OCI-LY7 (cell line): ENCODE data around the gene CDK5. TPM values are rescaled to one million over a fixed set of nuclear protein-coding genes. Genes with fewer than 3 reads are reported as not detected.

Experiments
- BruUV-seq: library from RNA; stranded (reverse); fragments of 400-500 nt; replicated peaks from 2 replicates; lab custom pipeline; 2021; lab: Mats Ljungman, UMichigan
- CTCF ChIA-PET: fragments of 300-600 bp; sonication (Branson Sonifier 250); formaldehyde crosslinking; loops from one replicate; lab custom pipeline; 2022; ENCODE audit warnings: antibody characterized with exemption; ENCODE audit not compliant: unreplicated experiment; lab: Charles Lee
- POLR2A ChIA-PET: fragments of 300-600 bp; sonication (Branson Sonifier 250); formaldehyde crosslinking; loops from one replicate; lab custom pipeline; 2022; ENCODE audit warnings: antibody characterized with exemption; lab: Charles Lee
- DNase-seq: peaks from one replicate; pipeline ENCODE4 v3.0.0-alpha.2; 2015; ENCODE audit warnings: low spot score
- H2AFZ ChIP-seq: fragments of 200-600 bp; sonication (generic), shearing (Covaris generic); 2 replicates; pipeline ENCODE4 v1.6.1; 2014; ENCODE audit warnings: mild to moderate bottlenecking, antibody characterized with exemption, low read length, moderate library complexity
- H3K27ac ChIP-seq: fragments of 200-600 bp; sonication (generic); 2 replicates; pipeline ENCODE4 v1.5.1; 2014; ENCODE audit warnings: mixed run types, low read depth, mild to moderate bottlenecking, moderate library complexity, low read length, inconsistent platforms; ENCODE audit not compliant: poor library complexity, severe bottlenecking
- H3K36me3 ChIP-seq: fragments of 200-600 bp; sonication (generic); 2 replicates; pipeline ENCODE4 v1.6.1; 2014; ENCODE audit warnings: mild to moderate bottlenecking, antibody characterized with exemption, low read length, moderate library complexity, mixed read lengths; ENCODE audit not compliant: insufficient read depth
- H3K4me1 ChIP-seq: fragments of 200-600 bp; sonication (generic); 2 replicates; pipeline ENCODE4 v1.5.1; 2014; ENCODE audit warnings: mild to moderate bottlenecking, low read length; ENCODE audit not compliant: insufficient read depth, poor library complexity, severe bottlenecking
- H3K4me2 ChIP-seq: fragments of 200-600 bp; sonication (generic); 2 replicates; pipeline ENCODE4 v1.6.1; 2014; ENCODE audit warnings: mild to moderate bottlenecking, low read length
- H3K4me3 ChIP-seq: fragments of 200-600 bp; sonication (generic); 2 replicates; pipeline ENCODE4 v1.5.1; 2014; ENCODE audit warnings: mild to moderate bottlenecking, low read depth, low read length; ENCODE audit not compliant: poor library complexity, severe bottlenecking
- H3K79me2 ChIP-seq: fragments of 200-600 bp; sonication (generic); 2 replicates; pipeline ENCODE4 v1.6.1; 2016; ENCODE audit warnings: low read depth, mild to moderate bottlenecking, low read length, moderate library complexity, mixed read lengths; ENCODE audit not compliant: insufficient read depth
- H3K9me2 ChIP-seq: fragments of 200-600 bp; sonication (generic); 2 replicates; pipeline ENCODE4 v1.6.1; 2016; ENCODE audit warnings: mild to moderate bottlenecking, low read length, mixed read lengths; ENCODE audit not compliant: insufficient read depth
- H3K9me3 ChIP-seq: fragments of 200-600 bp; sonication (generic); 2 replicates; pipeline ENCODE4 v1.6.1; 2014; ENCODE audit warnings: mild to moderate bottlenecking, mixed run types, low read length, mixed read lengths
- H4K20me1 ChIP-seq: fragments of 200-600 bp; sonication (generic); 2 replicates; pipeline ENCODE4 v1.6.1; 2014; ENCODE audit warnings: mild to moderate bottlenecking, antibody characterized with exemption, low read length, moderate library complexity, mixed read lengths; ENCODE audit not compliant: insufficient read depth
- EZH2phosphoT487 ChIP-seq: fragments of 200-600 bp; sonication (generic); IDR thresholded peaks from 2 replicates; pipeline ENCODE4 v1.6.1; 2018; ENCODE audit warnings: low read depth, borderline replicate concordance, mild to moderate bottlenecking, mixed run types, antibody characterized with exemption, low read length, moderate library complexity, mixed read lengths
- intact Hi-C: fragments of 100-400 bp; cut with micrococcal nuclease; formaldehyde crosslinking; loops from one replicate; pipeline ENCODE4 v1.10.0; 2022; ENCODE audit not compliant: unreplicated experiment
- total RNA-seq, 2 experiments: library from RNA; depleted of rRNA in 1 of 2; stranded (reverse); fragments of >200 nt in 1 of 2; shearing (Covaris generic) in 1 of 2; gene quantifications; 2 replicates each; pipeline ENCODE4 v1.2.3, GENCODE V29; 2014 to 2022
- TF ChIP-seq, protein P1 (sequence below): fragments of 200-600 bp; sonication (generic); conservative IDR thresholded peaks from 2 replicates; pipeline ENCODE4 v1.5.1; 2014; ENCODE audit warnings: mild to moderate bottlenecking, antibody characterized with exemption, low read length, moderate library complexity, mixed read lengths

Gene CDK5
- total RNA-seq, 2 experiments from 2014 or later: 23.7 to 30.9 TPM

- ChIA-PET CTCF (no interaction called here), POLR2A (no interaction called here)
- Histone ChIP-seq H3K4me2 (no peak overlapping the region), H3K9me2 (no peaks in the 10 kb centered on the region), H3K36me3 (no peaks in the 10 kb centered on the region), H3K27ac (no peak overlapping the region), H2AFZ (no peak overlapping the region), H4K20me1 (no peaks in the 10 kb centered on the region; the same call in 1 of the 2 replicates), H3K4me1 (no peaks in the 10 kb centered on the region), H3K4me3 (no peak overlapping the region), H3K79me2 (no peaks in the 10 kb centered on the region), H3K9me3 (no peaks in the 10 kb centered on the region)
- peak; percentile 42 for DNase-seq
- intact Hi-C loops: loop anchor here (10.0 kb wide), 1 partner anchor 63 kb away; no protein-coding TSS in a partner anchor
- BruUV-seq: no TSS peak
- TF ChIP-seq, protein P1, sequence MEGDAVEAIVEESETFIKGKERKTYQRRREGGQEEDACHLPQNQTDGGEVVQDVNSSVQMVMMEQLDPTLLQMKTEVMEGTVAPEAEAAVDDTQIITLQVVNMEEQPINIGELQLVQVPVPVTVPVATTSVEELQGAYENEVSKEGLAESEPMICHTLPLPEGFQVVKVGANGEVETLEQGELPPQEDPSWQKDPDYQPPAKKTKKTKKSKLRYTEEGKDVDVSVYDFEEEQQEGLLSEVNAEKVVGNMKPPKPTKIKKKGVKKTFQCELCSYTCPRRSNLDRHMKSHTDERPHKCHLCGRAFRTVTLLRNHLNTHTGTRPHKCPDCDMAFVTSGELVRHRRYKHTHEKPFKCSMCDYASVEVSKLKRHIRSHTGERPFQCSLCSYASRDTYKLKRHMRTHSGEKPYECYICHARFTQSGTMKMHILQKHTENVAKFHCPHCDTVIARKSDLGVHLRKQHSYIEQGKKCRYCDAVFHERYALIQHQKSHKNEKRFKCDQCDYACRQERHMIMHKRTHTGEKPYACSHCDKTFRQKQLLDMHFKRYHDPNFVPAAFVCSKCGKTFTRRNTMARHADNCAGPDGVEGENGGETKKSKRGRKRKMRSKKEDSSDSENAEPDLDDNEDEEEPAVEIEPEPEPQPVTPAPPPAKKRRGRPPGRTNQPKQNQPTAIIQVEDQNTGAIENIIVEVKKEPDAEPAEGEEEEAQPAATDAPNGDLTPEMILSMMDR: peak; percentile 76
- TF ChIP-seq EZH2phosphoT487: no peak
Measured at GRCh38 chr7:151091431-151091830, 33.7 kb upstream of the CDK5 start.

DNA sequence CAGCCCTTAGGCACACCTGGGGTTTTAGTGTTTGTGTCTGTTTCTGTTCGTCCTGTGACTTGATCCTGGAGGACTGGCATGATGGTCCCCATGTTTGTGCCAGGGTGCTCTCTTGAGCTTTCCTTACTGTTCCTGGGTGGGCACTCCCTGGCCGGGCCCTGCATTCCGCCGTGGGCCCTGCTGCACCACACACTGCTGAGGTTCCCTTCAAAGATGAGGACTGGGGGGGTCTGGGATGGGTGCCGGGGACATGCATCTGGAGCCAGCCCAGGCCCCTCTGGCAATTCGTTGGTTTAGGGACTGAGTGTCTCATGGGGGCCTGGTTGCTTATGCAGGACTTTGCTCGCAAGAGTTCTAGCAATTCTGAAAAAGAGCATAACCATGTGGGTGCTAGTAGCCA is 33.3 kb upstream of the CDK5 start:
- TF ChIP-seq EZH2phosphoT487: no peak
- TF ChIP-seq, protein P1: no peak
- no peak for DNase-seq
- Histone ChIP-seq H3K4me3 (no peak overlapping the region), H3K4me1 (peaks cover under 1% of the 10 kb centered on the region), H3K9me3 (no peaks in the 10 kb centered on the region), H2AFZ (no peak overlapping the region), H3K9me2 (no peaks in the 10 kb centered on the region), H3K36me3 (no peaks in the 10 kb centered on the region), H3K27ac (no peak overlapping the region), H3K79me2 (no peaks in the 10 kb centered on the region), H3K4me2 (no peak overlapping the region), H4K20me1 (no peaks in the 10 kb centered on the region; the same call in 1 of the 2 replicates)
- BruUV-seq: no TSS peak
- CTCF ChIA-PET: no interaction called here
- POLR2A ChIA-PET: no interaction called here
- intact Hi-C loops: loop anchor here (10.0 kb wide), 1 partner anchor 64 kb away; no protein-coding TSS in a partner anchor

GRCh38 chr7:151089893-151090730 is 32.4 kb upstream of the CDK5 start:
- no peaks in the 10 kb centered on the region for H3K79me2 ChIP-seq
- no peak for DNase-seq
- H3K9me2 ChIP-seq: no peaks in the 10 kb centered on the region
- POLR2A ChIA-PET: no interaction called here
- no peaks in the 10 kb centered on the region for H3K9me3 ChIP-seq
- no peak for TF ChIP-seq EZH2phosphoT487
- TF ChIP-seq, protein P1: no peak
- no peak overlapping the region for H3K4me2 ChIP-seq
- H4K20me1 ChIP-seq: no peaks in the 10 kb centered on the region; the same call in 1 of the 2 replicates
- no peak overlapping the region for H3K4me3 ChIP-seq
- H3K36me3 ChIP-seq: no peaks in the 10 kb centered on the region
- intact Hi-C loops: loop anchor here (10.0 kb wide), 3 partner anchors 65 to 195 kb away; partner anchors contain the start of gene KCNH2
- no TSS peak for BruUV-seq
- H3K4me1 ChIP-seq: peaks cover 9% of the 10 kb centered on the region
- CTCF ChIA-PET: no interaction called here
- H3K27ac ChIP-seq: no peak overlapping the region
- no peak overlapping the region for H2AFZ ChIP-seq
